GM12891 (cell line): ENCODE results near the gene FOXK2.

Experiments
- POLR2A ChIP-seq: IDR thresholded peaks from 2 replicates; pipeline ENCODE4 v1.6.1; 2011; ENCODE audit warnings: low read depth, low read length, control low read depth
- POLR2AphosphoS5 ChIP-seq: IDR thresholded peaks from 2 replicates; pipeline ENCODE4 v1.6.1; 2011; ENCODE audit warnings: low read depth, low read length, control low read depth
- SPI1 ChIP-seq: IDR thresholded peaks from 2 replicates; pipeline ENCODE4 v1.6.1; 2011; ENCODE audit warnings: low read depth, low read length, control low read depth
- TAF1 ChIP-seq: IDR thresholded peaks from 2 replicates; pipeline ENCODE4 v1.6.1; 2011; ENCODE audit warnings: low read depth, low read length, control low read depth

GRCh38 chr17:82582709-82583108, 63.2 kb downstream of the FOXK2 start:
- no peak for TF ChIP-seq POLR2A
- no peak for TF ChIP-seq POLR2AphosphoS5
- TF ChIP-seq TAF1 = no peak
- TF ChIP-seq SPI1 = no peak
